GM13977 (cell line): ENCODE results near the gene SLC18A3.

Experiments
- DNase-seq: peaks from one replicate; pipeline ENCODE4 v3.0.0; 2012; ENCODE audit warnings: low spot score
- in situ Hi-C: fragments of 300-500 bp; cut with MboI; formaldehyde crosslinking; loops from one replicate; pipeline ENCODE4 v1.12.0; 2022; ENCODE audit warnings: low sequenced_read_pairs, low pct_unique_long_range_greater_than_20kb, mixed read lengths, inconsistent platforms; ENCODE audit not compliant: unreplicated experiment
- TF ChIP-seq, protein P1 (sequence below): IDR thresholded peaks from 2 replicates; pipeline ENCODE4 v1.5.1; 2012; ENCODE audit warnings: mild to moderate bottlenecking, control low read depth; ENCODE audit not compliant: insufficient read depth; ENCODE audit errors: extremely low read depth, missing control alignments

Gene SLC18A3

DNA sequence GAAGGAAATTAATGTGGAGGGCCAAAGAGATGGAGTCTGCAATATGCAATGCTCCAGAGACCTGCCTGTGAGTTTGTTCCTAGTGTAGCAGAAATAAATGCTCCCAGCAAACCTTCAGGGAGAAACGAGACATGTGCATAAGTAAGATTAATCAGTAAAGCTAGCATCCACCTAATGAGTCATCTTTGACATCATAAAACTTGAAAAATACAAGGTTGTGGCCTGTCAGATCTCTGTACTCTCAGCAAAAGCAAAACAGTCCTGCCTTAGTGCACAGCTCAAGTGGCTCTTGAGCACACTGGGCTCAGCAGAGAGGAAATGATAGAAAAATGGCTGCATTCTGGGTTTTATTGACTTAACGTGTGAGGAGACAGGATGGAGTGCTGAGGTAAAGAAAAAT, 38.7 kb upstream of the SLC18A3 start:
- DNase-seq = no peak
- TF ChIP-seq, protein P1, sequence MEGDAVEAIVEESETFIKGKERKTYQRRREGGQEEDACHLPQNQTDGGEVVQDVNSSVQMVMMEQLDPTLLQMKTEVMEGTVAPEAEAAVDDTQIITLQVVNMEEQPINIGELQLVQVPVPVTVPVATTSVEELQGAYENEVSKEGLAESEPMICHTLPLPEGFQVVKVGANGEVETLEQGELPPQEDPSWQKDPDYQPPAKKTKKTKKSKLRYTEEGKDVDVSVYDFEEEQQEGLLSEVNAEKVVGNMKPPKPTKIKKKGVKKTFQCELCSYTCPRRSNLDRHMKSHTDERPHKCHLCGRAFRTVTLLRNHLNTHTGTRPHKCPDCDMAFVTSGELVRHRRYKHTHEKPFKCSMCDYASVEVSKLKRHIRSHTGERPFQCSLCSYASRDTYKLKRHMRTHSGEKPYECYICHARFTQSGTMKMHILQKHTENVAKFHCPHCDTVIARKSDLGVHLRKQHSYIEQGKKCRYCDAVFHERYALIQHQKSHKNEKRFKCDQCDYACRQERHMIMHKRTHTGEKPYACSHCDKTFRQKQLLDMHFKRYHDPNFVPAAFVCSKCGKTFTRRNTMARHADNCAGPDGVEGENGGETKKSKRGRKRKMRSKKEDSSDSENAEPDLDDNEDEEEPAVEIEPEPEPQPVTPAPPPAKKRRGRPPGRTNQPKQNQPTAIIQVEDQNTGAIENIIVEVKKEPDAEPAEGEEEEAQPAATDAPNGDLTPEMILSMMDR = no peak
- in situ Hi-C loops = no loop called here

DNA sequence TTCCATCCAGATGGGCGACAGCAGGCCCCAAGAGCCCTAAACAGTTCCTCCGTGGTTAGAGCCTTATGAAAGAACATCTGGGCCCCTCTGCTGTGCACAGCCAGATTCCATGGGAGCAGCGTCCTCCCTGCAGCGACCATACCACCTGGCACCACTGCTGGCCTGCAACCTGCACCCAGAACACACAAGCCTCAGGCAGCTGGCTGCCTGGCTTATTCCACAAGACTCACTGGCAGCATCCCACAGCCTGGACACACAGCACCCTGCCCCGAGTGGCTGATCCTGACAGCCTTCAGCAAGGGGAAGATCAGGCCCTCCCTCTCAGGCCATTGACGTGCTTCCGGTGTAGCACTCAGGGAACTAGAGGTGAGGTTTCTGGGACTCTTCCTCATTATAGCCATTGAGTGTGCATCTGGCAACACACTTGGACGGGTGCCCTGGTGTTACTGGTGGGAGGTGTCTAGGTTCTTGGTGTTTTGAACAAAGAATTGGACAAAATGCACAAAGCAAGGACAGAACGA, 37.5 kb upstream of the SLC18A3 start:
- in situ Hi-C loops = no loop called here

DNA sequence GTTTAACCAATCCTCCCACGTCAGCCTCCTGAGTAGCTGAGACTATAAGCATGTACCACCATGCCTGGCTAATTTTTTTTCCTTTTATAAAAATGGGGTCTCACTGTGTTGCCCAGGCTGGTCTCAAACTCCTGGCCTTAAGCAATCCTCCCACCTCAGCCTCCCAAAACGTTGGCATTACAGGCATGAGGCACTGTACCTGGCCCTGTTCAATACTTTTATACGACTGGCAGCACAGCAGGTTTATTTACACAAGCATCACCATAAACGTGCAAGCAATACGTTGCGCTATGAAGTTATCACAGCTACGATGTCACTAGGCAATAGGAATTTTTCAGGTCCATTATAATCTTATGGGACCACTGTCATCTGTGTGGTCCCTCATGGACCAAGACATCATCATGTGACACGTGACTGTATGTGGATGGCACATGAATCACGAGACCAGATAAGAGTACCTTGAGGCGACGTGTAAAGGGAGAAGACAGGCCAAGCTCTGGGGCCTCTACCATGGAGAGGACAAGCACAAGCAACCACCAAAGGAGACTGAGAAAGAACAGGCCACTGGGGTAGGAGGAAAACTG, 34.5 kb upstream of the SLC18A3 start:
- in situ Hi-C loops = loop anchor here (25.0 kb wide), 1 partner anchor 662 kb away; no protein-coding TSS in a partner anchor
- no peak for DNase-seq
- TF ChIP-seq, protein P1 = no peak

More for the DNA sequence above, 37.5 kb upstream of the SLC18A3 start:
- TF ChIP-seq, protein P1 = no peak
- DNase-seq = no peak

DNA sequence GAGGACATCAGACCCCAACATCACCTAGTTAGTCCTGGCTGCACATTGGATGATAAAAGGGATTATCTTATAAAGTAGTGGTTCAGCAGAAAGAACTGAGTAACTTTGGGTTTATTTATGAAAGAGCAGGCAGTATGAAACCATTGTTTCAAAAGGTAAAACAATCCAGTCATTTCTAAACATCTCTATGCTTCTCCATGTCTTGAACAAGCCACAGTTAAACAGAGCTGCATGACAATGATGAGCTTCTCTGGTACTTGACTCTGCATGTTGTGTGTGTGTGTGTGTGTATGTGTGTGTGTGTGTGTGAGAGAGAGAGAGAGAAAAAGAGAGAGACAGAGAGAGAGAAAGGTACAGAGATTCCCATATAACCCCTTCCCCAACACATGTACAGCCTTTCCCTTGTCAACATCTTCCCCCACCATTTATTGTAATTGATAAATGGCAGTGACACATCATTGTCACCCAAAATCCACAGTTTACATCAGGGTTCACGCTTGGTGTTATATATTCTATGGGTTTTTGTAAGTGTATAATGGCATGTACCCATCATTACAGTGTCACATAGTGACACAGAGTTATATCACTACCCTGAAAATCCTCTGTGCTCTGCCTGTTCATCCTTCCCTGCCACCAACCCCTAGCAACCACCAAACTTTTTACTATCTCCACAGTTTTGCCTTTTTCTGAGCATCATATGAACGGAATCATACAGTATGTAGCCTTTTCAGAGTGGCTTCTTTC, 32.8 kb upstream of the SLC18A3 start:
- in situ Hi-C loops = loop anchor here (25.0 kb wide), 1 partner anchor 660 kb away; no protein-coding TSS in a partner anchor
- TF ChIP-seq, protein P1 = no peak
- no peak for DNase-seq

DNA sequence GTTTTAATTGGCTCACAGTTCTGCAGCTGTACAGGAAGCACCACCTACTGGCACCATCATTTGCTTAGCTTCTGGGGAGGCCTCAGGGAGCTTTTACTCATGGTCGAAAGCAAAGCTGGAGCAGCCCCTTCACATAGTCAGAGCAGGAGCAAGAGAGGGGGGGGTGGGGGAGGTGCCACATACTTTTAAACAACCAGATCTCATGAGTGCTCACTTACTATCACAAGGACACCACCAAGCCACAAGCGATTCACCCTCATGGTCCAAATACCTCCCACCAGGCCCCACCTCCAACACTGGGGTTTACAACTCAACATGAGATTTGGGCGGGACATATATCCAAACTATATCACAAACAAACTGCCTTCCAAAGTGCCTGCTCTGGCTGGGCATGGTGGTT, 31.7 kb upstream of the SLC18A3 start:
- no peak for DNase-seq
- TF ChIP-seq, protein P1 = no peak
- in situ Hi-C loops = loop anchor here (25.0 kb wide), 1 partner anchor 659 kb away; no protein-coding TSS in a partner anchor

DNA sequence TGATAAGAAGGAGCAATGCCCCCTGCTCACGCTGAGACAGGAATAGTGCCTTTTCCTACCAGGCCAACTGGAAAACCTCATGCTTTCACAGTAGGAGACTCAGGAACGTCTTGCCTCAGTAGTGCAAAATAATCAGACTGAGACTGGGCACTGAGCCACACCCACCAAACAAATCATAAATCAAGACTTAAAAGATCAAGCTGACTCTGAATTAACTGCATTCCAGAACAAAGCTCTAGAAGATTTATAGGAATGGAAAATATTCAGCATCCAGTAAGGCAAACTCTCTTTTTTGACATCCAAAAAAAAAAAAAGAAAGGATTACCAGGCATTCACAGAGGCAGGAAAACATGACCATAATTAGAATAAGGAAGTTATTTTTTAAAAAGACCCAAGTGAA, 30.5 kb upstream of the SLC18A3 start:
- in situ Hi-C loops = loop anchor here (25.0 kb wide), 1 partner anchor 658 kb away; no protein-coding TSS in a partner anchor
- no peak for DNase-seq
- TF ChIP-seq, protein P1 = no peak
